Activated CD4-positive, CD25-positive, alpha-beta regulatory T cell (primary cell): ENCODE measurements around the gene CHST5.
"Not testable (repeated sequence)": the region's sequence is repeated elsewhere in the genome, so short reads cannot be mapped to it uniquely, and the experiment has no call there.

Source experiments
- DNase-seq, 4 experiments: peaks; one replicate each; lab custom pipeline; 2025; lab: John Stamatoyannopoulos, UW

CHST5 gene

DNA sequence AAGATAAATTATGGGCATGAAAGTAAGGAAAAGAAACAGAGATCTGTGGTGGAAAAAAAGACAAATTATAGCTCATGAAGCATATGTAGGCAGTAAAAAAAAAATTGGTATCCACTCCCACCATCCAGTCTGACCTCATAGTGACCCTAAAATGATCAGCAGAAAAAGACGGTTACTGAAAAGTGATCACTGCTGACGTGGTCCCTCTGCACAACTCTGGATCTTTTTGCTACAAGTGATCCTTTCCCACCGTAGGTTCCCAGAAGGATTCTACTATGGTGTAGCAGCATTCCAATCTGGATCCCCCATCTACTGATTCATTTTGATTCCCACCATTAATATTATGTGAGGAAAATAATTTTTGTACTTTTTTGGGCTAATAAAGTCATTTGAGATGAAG lies 29.8 kb downstream of the CHST5 start:
- no peak for DNase-seq

DNA sequence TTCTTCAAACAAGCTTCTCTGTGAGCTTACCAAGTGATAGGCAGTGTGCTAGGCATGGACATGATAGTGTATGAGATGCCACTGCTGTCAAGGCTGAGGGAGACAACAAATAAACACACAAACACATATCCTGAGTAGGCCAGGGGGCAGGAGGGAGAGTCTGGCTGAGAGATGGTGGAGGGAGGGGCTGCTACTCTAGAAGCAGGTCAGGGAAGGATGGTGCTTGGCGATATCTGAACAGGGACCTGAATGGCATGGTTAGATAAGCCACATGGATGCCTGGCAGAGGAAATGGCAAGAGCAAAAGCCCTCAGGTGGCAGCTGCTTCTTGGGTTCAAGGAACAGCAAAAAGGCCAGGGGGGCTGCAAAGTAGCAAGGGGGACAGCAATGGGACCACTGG lies 32.1 kb downstream of the CHST5 start:
- DNase-seq = no peak

DNA sequence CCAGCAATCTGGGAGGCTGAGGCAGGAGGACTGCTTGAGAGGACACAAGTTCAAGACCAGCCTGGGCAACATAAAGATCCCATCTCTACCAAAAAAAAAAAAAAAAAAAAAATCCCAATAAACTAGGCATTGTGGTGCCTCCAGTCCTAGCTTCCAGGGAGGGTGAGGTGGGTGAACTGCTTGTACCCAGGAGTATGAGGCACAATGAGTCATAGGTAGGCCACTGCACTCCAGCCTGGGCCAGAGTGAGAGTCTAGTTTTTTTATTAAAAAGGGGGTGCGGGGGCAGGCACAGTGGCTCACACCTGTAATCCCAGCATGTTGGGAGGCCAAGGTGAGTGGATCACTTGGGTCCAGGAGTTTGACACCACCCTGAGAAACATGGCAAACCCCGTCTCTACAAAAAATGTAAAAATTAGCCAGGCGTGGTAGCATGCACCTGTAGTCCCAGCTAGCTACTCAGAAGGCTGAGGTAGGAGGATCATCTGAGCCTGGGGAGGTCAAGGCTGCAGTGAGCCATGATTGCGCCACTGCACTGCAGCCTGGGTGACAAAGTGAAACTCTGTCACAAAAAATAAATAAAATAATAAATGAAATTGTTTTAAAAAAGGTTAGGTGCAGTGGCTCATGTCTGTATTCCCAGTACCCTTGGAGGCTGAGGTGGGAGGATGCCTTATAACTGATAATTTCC lies 32.8 kb downstream of the CHST5 start:
- no peak for DNase-seq

DNA sequence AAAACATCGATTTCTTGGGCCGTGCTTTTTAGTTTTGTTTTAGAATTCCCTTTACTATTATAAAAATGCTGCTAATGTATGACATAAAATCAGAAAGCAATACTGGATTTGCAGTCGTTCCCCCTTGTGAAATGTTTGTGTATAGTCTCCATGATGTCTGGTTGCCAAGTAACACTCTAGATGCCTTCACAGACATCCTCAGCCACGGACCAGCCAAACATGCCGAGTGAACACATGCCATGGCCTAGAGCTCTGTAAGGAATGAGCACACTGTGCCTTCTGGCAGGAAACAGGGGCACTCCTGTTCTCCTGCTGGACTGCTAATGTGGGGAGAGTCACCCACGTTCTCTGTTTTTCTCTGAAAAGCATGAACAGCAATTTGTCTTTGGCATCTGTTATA lies 34.1 kb downstream of the CHST5 start:
- DNase-seq = not testable (repeated sequence)

DNA sequence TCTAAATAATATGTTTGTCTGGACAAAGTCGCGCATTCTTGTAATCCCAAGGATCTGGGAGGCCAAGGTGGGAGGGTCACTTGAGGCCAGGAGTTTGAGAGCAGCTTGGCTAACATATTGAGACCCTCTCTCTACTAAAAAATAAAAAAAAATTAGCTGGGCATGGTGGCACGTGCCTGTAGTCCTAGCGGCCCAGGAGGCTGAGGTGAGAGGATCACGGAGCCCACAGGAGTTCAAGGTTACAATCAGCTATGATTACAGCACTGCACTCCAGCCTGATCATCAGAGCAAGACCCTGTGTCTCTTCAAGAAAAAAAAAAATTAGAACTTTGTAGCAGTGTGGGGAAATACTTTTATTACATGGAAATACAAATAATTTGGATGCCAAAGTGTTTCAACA lies 34.5 kb downstream of the CHST5 start:
- no peak for DNase-seq

DNA sequence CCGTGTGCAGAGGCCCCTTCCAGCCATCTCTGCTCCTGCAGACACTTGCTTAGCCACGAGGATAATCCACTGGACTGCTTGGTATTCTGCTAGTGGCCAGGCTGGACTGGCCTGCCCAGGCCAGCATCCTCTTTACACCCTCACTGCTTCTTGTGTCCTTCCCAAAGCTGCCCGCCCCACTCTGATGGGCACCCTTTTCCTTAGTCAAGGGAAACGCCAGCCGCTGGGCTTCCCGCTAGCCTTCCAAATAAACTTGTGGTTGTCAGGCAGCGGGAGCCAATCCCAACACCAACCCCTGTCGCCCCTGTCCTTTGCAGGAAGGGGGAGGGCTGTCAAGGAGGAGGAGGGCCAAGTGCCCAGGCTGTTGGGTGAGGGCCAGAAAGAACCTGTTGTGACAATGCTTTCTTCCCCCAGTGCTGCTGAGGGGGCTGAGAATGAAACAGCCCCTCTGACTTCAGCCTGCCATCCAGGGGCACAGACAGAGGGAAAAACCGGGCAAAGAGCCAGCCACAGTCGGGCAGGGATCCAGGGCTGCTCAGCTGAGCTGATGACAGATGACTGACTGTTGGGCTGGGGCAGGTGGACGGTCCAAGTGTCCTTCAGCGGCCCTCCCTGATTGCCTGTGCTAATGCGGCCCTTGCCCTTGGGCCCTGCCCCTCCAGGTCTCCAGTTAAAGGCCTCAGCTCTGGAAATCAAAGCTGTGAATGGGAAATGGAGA lies 37.1 kb downstream of the CHST5 start:
- not testable (repeated sequence) for DNase-seq

DNA sequence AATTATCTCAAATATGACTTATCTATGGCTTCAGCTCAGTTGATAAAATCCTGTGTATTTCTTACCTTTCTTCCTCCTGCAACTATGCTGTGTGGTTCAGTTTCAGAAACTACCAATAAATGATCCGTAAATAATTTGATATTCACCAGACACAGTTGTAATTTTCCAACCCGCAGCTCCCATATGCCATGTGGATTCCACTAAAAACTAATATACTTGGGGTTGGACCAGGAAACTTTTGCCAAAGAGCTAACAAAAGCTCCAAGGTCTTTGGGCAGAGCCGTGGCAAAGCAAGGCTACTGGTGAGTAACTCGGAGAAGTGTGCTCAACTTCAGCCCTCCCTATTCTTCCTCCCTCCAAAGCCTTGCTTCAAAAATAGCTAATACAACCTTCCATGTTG lies 38.4 kb downstream of the CHST5 start:
- no peak for DNase-seq

DNA sequence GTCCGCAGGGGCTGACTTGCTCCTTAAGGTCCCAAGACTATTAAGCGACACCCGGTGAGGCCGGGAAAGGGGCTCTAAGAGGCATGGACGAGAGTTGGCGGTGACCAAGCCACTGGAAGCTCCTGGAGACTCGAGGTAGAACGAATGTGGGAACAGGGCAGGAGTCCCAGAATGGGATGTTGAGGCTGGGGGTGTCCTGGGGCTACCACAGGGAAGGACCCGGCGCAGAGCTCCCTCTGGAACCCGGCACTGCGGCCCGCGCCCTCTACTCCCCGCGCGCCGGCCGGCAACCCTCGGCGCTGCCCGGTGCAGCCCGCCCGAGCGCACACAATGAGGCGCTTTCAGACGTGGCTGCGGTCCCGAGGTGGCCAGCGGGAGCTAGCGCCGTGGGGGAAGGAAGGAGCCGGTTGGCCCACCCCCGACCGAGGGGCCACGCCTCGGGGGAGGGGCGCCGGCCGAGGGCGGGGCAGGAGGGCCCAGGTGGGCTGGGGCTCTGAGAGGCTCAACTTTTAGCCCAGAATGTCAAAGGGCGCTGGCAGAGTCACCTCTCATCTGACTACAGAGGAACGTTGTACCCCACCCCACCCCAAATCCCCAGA lies 40.7 kb downstream of the CHST5 start, which contains the start of gene CHST6:
Gene CHST6 (minus strand): TSS at position 366 of the 599 bp plus-strand sequence. CDS start 15,613 bp downstream, outside the sequence.
- no peak for DNase-seq

DNA sequence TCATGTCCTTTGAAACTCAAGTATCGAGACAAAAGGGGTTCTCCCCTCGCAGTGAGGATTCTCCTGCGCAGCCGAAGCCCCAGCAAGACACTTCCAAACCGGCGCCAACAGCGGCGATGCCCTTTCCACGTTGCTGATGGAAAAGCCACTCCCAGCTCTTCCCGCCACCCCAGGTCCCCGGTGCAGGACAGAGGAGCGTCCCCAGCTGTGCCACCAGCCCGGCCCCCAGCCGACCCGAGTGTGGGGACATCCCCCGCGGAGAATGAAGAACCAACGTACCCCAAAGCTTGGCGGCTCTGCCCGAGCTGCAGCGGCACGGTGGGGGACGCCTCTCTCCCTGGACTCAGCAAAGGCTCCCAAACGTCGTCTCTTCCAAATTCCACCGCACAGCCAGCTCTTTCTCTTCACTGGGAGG lies 41.2 kb downstream of the CHST5 start:
- DNase-seq = no peak

DNA sequence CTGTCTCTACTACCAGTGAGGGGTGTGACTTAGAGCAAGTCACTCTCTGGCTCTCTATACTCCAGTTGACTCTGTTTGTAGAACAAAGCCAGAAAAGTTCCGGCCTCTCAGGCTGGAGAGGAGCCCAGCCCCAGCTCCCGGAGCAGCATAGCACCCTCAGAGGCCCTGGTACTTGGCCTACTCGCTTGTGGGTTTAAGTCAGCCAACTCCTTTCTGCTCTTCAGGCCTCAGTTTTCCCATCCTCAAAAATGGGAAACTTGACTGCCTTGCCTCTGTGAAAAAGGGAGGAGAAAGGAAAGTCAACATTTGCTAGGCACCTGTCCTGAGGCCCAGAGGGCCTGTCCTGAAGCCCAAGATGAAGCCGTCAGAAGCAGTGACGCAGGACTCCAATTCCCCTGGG lies 41.7 kb downstream of the CHST5 start:
- no peak for DNase-seq

DNA sequence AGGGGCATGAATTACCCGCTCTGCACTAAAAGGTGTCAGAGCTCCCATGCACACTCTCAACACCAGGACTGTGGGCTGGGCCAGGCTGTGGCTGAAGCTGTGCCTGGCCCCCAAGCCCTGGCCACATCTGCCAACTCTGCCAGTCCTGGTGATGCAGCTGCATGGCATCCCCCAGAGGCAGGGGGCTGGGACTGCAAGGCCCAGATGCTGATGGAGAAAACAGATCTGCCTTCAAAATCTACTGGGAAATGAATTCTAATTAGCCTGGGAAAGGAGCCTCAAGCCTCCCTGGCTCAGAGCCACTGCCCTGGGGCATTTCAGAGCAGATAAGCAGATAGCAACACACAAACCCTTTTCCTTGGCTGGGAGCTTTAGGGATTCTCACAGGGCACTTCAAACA lies 44.0 kb downstream of the CHST5 start:
- no peak for DNase-seq

DNA sequence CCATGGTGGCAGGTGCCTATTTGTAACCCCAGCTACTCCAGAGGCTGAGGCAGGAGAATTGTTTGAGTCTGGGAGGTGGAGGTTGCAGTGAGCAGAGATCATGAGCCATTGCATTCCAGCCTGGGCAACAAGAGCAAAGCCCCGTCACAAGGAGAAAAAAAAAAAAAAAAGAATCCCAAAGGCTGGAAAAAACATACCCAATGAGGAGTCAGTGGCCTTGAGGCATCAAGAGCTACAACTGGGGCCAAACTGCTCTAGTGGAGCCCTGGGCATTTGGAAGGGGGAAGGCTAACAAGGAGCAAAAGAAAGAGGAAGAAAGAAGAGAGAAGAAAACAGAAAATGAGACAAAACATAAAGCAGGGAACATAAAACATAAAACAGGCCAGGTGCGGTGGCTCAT lies 47.6 kb downstream of the CHST5 start:
- DNase-seq = no peak

DNA sequence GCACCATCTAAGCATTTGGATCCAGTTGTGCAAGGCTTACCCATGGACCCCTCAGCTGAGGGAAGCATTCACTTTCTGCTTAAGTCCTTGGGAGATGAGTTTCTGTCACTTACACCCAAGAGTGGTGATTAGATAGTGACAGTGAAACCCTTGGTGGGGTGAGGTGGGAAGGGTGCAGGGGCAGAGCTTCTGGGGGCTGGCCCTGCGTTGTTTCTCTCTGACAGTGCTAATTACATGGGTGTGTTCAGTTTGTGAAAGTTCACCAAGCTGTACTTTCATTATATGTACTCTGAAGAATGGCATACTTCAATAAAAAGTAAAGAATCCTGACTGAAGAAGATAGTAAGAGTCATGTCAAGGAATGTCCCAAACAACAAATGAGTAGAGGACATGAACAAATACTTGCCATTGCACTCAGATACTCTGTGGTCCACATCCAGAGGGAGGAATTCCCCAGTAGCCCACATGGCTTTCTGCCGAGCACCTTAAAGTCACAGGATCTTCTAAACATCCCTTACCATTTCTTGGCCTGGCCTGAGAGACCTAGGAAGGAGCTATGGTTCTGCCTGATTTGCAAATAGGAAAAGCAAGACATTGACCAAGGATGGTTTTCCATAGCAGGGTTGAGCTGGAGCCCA lies 49.1 kb downstream of the CHST5 start:
- no peak for DNase-seq

DNA sequence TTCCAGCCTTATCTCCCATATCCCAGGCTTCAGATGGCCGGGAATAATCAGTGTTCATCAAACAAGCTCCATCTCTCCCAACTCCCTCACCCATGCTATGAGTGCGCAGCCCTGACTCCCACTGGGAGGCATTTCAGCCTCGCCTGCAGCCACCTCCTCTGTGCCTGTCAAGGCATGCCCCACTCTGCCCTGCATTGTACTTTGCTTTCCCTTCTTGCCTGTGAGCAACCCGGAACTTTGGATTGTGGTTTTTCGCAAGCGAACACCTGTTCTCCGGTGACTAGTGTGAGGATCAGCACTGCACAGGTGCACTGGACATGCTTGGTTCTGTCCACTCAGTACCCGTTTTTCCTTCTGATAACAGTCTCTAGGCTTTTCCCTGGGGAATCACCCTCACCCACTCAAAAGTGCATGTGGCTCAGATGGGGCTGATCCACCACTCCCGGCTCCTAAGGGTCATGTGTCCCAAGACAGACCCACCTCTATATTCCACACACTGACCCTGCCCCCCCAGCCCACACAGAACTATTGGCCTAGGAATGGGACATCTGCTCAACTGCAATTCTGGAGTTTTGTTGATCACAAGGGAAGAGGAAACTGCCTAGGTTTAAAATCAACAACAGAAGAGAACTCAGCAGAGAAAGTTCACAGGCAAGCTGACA lies 49.8 kb downstream of the CHST5 start:
- no peak for DNase-seq

DNA sequence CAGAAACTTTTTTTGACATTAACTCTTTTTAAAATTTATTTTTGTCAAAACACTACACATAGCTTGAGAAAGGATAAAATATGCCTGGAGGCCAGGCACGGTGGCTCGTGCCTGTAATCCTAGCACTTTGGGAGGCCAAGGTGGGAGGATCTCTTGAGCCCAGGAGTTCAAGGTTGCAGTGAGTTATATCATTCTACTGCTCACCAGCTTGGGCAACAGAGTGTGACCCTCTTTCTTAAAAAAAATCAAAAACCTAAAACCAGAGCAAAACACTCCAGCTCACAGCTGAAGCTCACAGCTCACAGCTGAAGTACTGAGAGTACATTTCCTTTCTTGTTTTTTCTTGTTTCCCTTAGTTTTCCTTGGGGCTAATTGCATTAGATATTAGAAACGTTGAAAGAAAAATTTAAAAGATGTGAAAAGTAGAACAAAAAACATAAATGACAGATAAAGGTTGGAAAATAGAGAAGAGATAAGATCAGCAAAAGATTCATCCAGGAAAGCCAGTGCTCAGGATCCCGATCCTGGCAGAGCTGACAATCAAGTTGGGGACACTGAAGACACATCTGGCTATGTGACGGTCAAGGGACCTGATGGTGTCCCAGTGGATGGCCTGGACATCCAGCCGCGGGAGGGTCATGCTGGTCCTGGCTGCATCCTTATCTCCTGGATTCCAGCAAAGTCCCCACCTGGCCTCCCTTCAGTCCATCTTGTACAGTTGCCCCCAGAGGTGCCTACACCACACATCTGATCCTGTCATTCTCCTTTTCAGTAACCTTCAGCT lies 50.5 kb downstream of the CHST5 start:
- DNase-seq = no peak

DNA sequence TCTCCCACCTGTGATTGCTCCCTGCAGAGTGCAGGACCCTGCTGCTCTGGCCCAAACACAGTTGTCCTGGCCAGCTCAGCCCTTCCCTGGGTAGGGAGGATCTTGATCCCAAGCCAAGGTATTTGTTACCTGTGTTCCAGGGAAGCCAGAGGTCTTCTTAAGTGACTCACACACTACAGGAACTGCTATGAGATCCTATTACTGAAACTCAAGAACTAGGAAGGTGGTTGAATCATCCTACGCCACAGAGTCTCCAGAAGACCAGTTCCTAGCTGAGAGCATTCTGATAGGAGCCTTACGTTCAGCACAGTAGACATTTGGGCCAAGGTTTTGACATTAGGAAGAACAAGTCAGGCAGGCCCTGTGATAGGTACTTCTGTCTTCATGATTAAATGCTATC lies 52.7 kb downstream of the CHST5 start:
- no peak for DNase-seq

DNA sequence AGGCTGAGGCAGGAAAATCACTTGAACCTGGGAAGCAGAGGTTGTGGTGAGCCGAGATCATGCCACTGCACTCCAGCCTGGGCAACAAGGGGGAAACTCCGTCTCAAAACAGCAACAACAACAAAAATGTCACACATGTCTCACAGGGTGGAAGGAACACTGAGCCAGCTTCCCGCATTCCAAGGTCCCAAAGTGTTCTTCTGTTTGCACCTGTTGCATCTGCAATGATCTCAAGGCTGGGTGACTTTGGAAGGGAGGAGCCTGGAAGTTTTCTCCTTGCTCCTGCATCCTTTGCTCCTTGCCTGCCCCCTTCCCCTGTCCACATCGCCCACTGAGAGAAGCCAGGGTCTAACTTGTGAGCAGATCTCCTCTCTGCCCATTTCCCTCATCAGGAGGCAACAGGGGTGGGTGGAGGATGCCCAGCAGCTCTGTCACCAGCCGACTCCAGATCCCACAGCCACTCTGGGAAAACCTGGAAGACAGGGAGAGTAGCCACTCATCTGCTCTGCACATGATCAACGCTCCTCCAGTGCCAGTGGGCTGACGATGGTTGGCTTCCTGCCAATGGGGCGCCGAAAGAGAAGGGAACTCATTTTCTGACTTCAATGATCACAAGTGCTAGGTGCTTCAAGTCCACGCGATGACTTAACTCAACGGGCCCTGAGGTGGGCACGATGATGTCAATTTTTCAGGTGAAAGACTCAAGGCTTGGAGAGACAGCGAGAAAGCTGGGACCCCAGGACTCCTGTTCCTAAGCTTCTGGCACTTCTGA lies 53.3 kb downstream of the CHST5 start:
- DNase-seq = no peak

DNA sequence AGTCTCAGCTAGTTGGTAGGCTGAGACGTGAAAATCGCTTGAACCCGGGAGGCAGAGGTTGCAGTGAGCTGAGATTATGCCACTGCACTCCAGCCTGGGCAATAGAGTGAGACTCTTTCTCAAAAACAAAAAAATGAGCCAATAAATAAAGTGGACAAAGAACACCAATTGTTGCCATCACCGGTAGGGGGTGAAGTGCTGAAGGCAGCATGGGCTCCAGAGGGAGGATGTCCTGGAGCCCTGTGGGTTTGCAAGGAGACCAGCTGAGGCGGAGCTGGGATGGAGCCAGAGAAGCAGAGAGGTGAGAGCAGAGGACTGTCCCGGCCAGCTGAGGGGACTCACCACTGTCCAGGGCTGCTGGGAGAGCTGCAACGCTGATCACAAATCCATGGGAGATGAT lies 54.4 kb downstream of the CHST5 start:
- DNase-seq = no peak

DNA sequence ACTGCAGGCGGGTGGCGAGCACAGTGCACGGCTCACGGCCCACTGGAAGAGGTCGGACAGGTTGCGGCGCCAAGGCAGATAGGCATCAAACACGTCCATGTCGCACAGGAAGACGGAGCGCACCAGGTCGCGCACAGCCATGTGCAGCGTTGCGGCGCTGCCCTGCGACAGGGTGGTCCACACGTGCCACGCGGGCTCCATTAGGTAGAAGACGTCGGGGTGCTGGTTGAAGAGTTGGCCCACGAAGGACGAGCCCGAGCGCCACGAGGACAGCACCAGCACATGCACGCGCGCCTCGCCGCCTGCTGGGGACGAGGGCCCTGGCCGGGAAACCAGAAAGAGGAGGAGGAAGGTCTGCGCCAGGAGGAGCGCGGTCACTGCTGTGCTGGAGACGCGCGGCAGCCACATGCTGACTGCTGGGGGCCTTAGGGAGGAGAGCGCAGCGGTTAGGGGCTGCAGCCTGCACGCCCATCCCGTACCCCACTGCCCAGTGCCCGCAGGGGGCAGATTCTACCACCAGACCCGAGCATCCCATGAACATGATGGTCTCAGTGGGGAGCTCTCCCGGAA lies 56.4 kb downstream of the CHST5 start:
- DNase-seq = no peak
